ENCODE results near the gene NAP1L4. TPM values are rescaled to one million over a fixed set of nuclear protein-coding genes. Genes with fewer than 3 reads are reported as not detected.
A peak's percentile ranks its signal among the peaks of the same experiment; 100 is the strongest.
"Not testable (repeated sequence)": the region's sequence is repeated elsewhere in the genome, so short reads cannot be mapped to it uniquely, and the experiment has no call there.

Gene NAP1L4
- total RNA-seq, 1 donor from 2014 or later, result 224 TPM

GRCh38 chr11:2911785-2912391 lies 80.2 kb downstream of the NAP1L4 start:
- no peaks in the 10 kb centered on the region for H3K4me1 Mint-ChIP-seq
- DNase-seq (ENCODE audit: low read depth, low spot score), result no peak
- H3K27me3 Mint-ChIP-seq (ENCODE audit: low read depth), result no peaks in the 10 kb centered on the region
- no peak overlapping the region for H3K4me3 Mint-ChIP-seq
- TF ChIP-seq CTCF (conservative IDR thresholded peaks at IDR 0.05), result no peak
- H3K36me3 Mint-ChIP-seq (ENCODE audit: low read depth), result no peaks in the 10 kb centered on the region
- no peaks in the 10 kb centered on the region for H3K9me3 Mint-ChIP-seq
- H3K27ac Mint-ChIP-seq (ENCODE audit: unreplicated experiment), result peak overlapping the region; percentile 16

- DNase-seq (ENCODE audit: low read depth, low spot score), result no peak
- H3K27me3 Mint-ChIP-seq (ENCODE audit: low read depth), result no peaks in the 10 kb centered on the region
- no peak for TF ChIP-seq CTCF (conservative IDR thresholded peaks at IDR 0.05)
- no peaks in the 10 kb centered on the region for H3K4me1 Mint-ChIP-seq
- H3K36me3 Mint-ChIP-seq (ENCODE audit: low read depth), result no peaks in the 10 kb centered on the region
- no peak overlapping the region for H3K4me3 Mint-ChIP-seq
- H3K27ac Mint-ChIP-seq (ENCODE audit: unreplicated experiment), result peak overlapping the region; percentile 16
- peaks cover 3% of the 10 kb centered on the region for H3K9me3 Mint-ChIP-seq
Measured at GRCh38 chr11:2911088-2911784, 80.9 kb downstream of the NAP1L4 start.

- DNase-seq (ENCODE audit: low read depth, low spot score), result no peak
- no peaks in the 10 kb centered on the region for H3K27me3 Mint-ChIP-seq (ENCODE audit: low read depth)
- H3K27ac Mint-ChIP-seq (ENCODE audit: unreplicated experiment), result no peak overlapping the region
- peaks cover 6% of the 10 kb centered on the region for H3K9me3 Mint-ChIP-seq
- no peaks in the 10 kb centered on the region for H3K4me1 Mint-ChIP-seq
- no peak overlapping the region for H3K4me3 Mint-ChIP-seq
- no peak for TF ChIP-seq CTCF (conservative IDR thresholded peaks at IDR 0.05)
- no peaks in the 10 kb centered on the region for H3K36me3 Mint-ChIP-seq (ENCODE audit: low read depth)
Measured at GRCh38 chr11:2910401-2910955, 81.7 kb downstream of the NAP1L4 start.

GRCh38 chr11:2909133-2909902 lies 82.8 kb downstream of the NAP1L4 start:
- Mint-ChIP-seq H3K4me1 (no peaks in the 10 kb centered on the region), H3K27ac (ENCODE audit: unreplicated experiment) (no peak overlapping the region), H3K36me3 (ENCODE audit: low read depth) (no peaks in the 10 kb centered on the region), H3K27me3 (ENCODE audit: low read depth) (no peaks in the 10 kb centered on the region), H3K9me3 (peaks cover 6% of the 10 kb centered on the region), H3K4me3 (no peak overlapping the region)
- no peak for DNase-seq (ENCODE audit: low read depth, low spot score)
- TF ChIP-seq CTCF (conservative IDR thresholded peaks at IDR 0.05), result no peak

- H3K27ac Mint-ChIP-seq (ENCODE audit: unreplicated experiment), result no peak overlapping the region
Measured at GRCh38 chr11:2908130-2908529, 84.0 kb downstream of the NAP1L4 start.

GRCh38 chr11:2905299-2905698 lies 86.8 kb downstream of the NAP1L4 start:
- not testable (repeated sequence) for H3K9me3 Mint-ChIP-seq; H3K36me3 Mint-ChIP-seq (ENCODE audit: low read depth); H3K27me3 Mint-ChIP-seq (ENCODE audit: low read depth); H3K27ac Mint-ChIP-seq (ENCODE audit: unreplicated experiment); H3K4me3 Mint-ChIP-seq; DNase-seq (ENCODE audit: low read depth, low spot score)
- peaks cover 10% of the 10 kb centered on the region for H3K4me1 Mint-ChIP-seq

More at GRCh38 chr11:2908130-2908529, 84.0 kb downstream of the NAP1L4 start:
- no peak for TF ChIP-seq CTCF (conservative IDR thresholded peaks at IDR 0.05)
- Mint-ChIP-seq H3K9me3 (peaks cover 6% of the 10 kb centered on the region), H3K4me3 (no peak overlapping the region), H3K36me3 (ENCODE audit: low read depth) (no peaks in the 10 kb centered on the region), H3K27me3 (ENCODE audit: low read depth) (no peaks in the 10 kb centered on the region), H3K4me1 (no peaks in the 10 kb centered on the region)
- DNase-seq (ENCODE audit: low read depth, low spot score), result no peak

Measured in neural crest cell (in vitro differentiated cells).